WTC11 (cell line): ENCODE measurements around the gene B2M. TPM values are rescaled to one million over a fixed set of nuclear protein-coding genes. Genes with fewer than 3 reads are reported as not detected.

ENCODE experiments used
- ATAC-seq: fragments of 200-7000 bp; cut with Tn5 transposase; 2 replicates; pipeline ENCODE4 v1.10.0; 2021; ENCODE audit warnings: mild to moderate bottlenecking, moderate library complexity
- CTCF ChIA-PET: fragments of 300-600 bp; sonication (Branson Sonifier 250); formaldehyde crosslinking; loops from one replicate; lab custom pipeline; 2021; ENCODE audit warnings: antibody characterized with exemption; lab: Charles Lee
- POLR2A ChIA-PET: fragments of 350-600 bp; sonication (Branson Sonifier 250); formaldehyde crosslinking; loops from one replicate; lab custom pipeline; 2021; ENCODE audit warnings: antibody characterized with exemption; lab: Charles Lee
- DNase-seq: peaks from one replicate; pipeline ENCODE4 v3.0.0; 2021; ENCODE audit warnings: low spot score
- H3K27ac Mint-ChIP-seq: 2 replicates; pipeline ENCODE4 v1.8.0; 2021; ENCODE audit warnings: mixed read lengths
- H3K27me3 Mint-ChIP-seq: 2 replicates; pipeline ENCODE4 v1.8.0; 2021; ENCODE audit warnings: low read depth, mild to moderate bottlenecking, moderate library complexity, mixed read lengths
- H3K36me3 Mint-ChIP-seq: 2 replicates; pipeline ENCODE4 v1.8.0; 2021; ENCODE audit warnings: mixed read lengths
- H3K4me1 Mint-ChIP-seq: 2 replicates; pipeline ENCODE4 v1.8.0; 2022; ENCODE audit warnings: mixed read lengths
- H3K4me3 Mint-ChIP-seq: 2 replicates; pipeline ENCODE4 v1.8.0; 2021; ENCODE audit warnings: mild to moderate bottlenecking, moderate library complexity, mixed read lengths
- H3K9me3 Mint-ChIP-seq: 2 replicates; pipeline ENCODE4 v1.8.0; 2021; ENCODE audit warnings: mixed read lengths
- CREM ChIP-seq: sonication (generic); formaldehyde crosslinking; IDR thresholded peaks from 2 replicates; pipeline ENCODE4 v1.8.1; 2022; ENCODE audit warnings: mild to moderate bottlenecking, missing genetic modification reagents, moderate library complexity
- ETV6 ChIP-seq: sonication (generic); formaldehyde crosslinking; IDR thresholded peaks from 2 replicates; pipeline ENCODE4 v1.8.1; 2022; ENCODE audit warnings: mild to moderate bottlenecking, missing genetic modification reagents
- FOXK1 ChIP-seq: sonication (generic); formaldehyde crosslinking; IDR thresholded peaks from 2 replicates; pipeline ENCODE4 v1.8.0; 2022; ENCODE audit warnings: mild to moderate bottlenecking, moderate library complexity, missing genetic modification reagents
- HMGA2 ChIP-seq: fragments of 250-450 bp; sonication (Bioruptor Pico); IDR thresholded peaks from 2 replicates; pipeline ENCODE4 v1.4.0; 2021; ENCODE audit warnings: mild to moderate bottlenecking, moderate library complexity
- MXD4 ChIP-seq: fragments of 250-450 bp; sonication (Bioruptor Pico); IDR thresholded peaks from 2 replicates; pipeline ENCODE4 v1.8.0; 2021; ENCODE audit warnings: mild to moderate bottlenecking, moderate library complexity, borderline replicate concordance
- MYBL2 ChIP-seq: sonication (generic); formaldehyde crosslinking; IDR thresholded peaks from 2 replicates; pipeline ENCODE4 v1.8.1; 2023; ENCODE audit warnings: mild to moderate bottlenecking, moderate library complexity, missing genetic modification reagents
- NFE2L1 ChIP-seq: sonication (generic); formaldehyde crosslinking; IDR thresholded peaks from 2 replicates; pipeline ENCODE4 v1.8.1; 2023; ENCODE audit warnings: missing genetic modification reagents
- OVOL2 ChIP-seq: fragments of 250-450 bp; sonication (Bioruptor Pico); IDR thresholded peaks from 2 replicates; pipeline ENCODE4 v1.9.0; 2021; ENCODE audit warnings: mild to moderate bottlenecking, borderline replicate concordance
- TCF7 ChIP-seq: sonication (generic); formaldehyde crosslinking; IDR thresholded peaks from 2 replicates; pipeline ENCODE4 v1.8.0; 2022; ENCODE audit warnings: mild to moderate bottlenecking, low read depth, missing genetic modification reagents, moderate library complexity
- TEAD1 ChIP-seq: sonication (generic); formaldehyde crosslinking; IDR thresholded peaks from 2 replicates; pipeline ENCODE4 v1.8.0; 2022; ENCODE audit warnings: mild to moderate bottlenecking, missing genetic modification reagents
- TEAD4 ChIP-seq: sonication (generic); formaldehyde crosslinking; IDR thresholded peaks from 2 replicates; pipeline ENCODE4 v1.8.0; 2022; ENCODE audit warnings: mild to moderate bottlenecking, missing genetic modification reagents
- ZBTB21 ChIP-seq: sonication (generic); formaldehyde crosslinking; IDR thresholded peaks from 2 replicates; pipeline ENCODE4 v1.8.1; 2023; ENCODE audit warnings: mild to moderate bottlenecking, missing genetic modification reagents, borderline replicate concordance
- ZNF121 ChIP-seq: sonication (generic); formaldehyde crosslinking; IDR thresholded peaks from 2 replicates; pipeline ENCODE4 v1.8.0; 2023; ENCODE audit warnings: missing genetic modification reagents
- ZNF138 ChIP-seq: sonication (generic); formaldehyde crosslinking; conservative IDR thresholded peaks from 2 replicates; pipeline ENCODE4 v1.8.1; 2022; ENCODE audit warnings: mild to moderate bottlenecking, moderate library complexity, missing genetic modification reagents
- ZNF281 ChIP-seq: sonication (generic); formaldehyde crosslinking; IDR thresholded peaks from 2 replicates; pipeline ENCODE4 v1.8.0; 2023; ENCODE audit warnings: mild to moderate bottlenecking, missing genetic modification reagents
- ZNF416 ChIP-seq: fragments of 250-450 bp; sonication (Bioruptor Pico); IDR thresholded peaks from 2 replicates; pipeline ENCODE4 v1.9.0; 2021; ENCODE audit warnings: mild to moderate bottlenecking, inconsistent platforms
- ZNF423 ChIP-seq: fragments of 250-450 bp; sonication (Bioruptor Pico); IDR thresholded peaks from 2 replicates; pipeline ENCODE4 v2.1.2; 2022; ENCODE audit warnings: mild to moderate bottlenecking, moderate library complexity
- ZSCAN18 ChIP-seq: fragments of 250-450 bp; sonication (Bioruptor Pico); IDR thresholded peaks from 2 replicates; pipeline ENCODE4 v2.1.2; 2022; ENCODE audit warnings: mild to moderate bottlenecking, moderate library complexity
- total RNA-seq: library from RNA; stranded (reverse); gene quantifications from 3 replicates; pipeline ENCODE4 v1.2.3, GENCODE V29; 2021
- TF ChIP-seq, protein P1 (sequence below): sonication (generic); formaldehyde crosslinking; IDR thresholded peaks from 2 replicates; pipeline ENCODE4 v1.8.0; 2022; ENCODE audit warnings: missing genetic modification reagents
- TF ChIP-seq, protein P2 (sequence below): sonication (generic); formaldehyde crosslinking; IDR thresholded peaks from 2 replicates; pipeline ENCODE4 v1.8.1; 2022; ENCODE audit warnings: missing genetic modification reagents, borderline replicate concordance
- TF ChIP-seq, protein P3 (sequence below): sonication (generic); formaldehyde crosslinking; conservative IDR thresholded peaks from 2 replicates; pipeline ENCODE4 v1.8.1; 2022; ENCODE audit warnings: mild to moderate bottlenecking, missing genetic modification reagents
- TF ChIP-seq, protein P4 (sequence below): sonication (generic); formaldehyde crosslinking; IDR thresholded peaks from 2 replicates; pipeline ENCODE4 v1.8.1; 2023; ENCODE audit warnings: mild to moderate bottlenecking, missing genetic modification reagents

The B2M gene
- total RNA-seq, 1 experiment from 2014 or later = 88.2 TPM

GRCh38 chr15:44661576-44661975 lies 49.7 kb upstream of the B2M start (continued):
- TF ChIP-seq, protein P1, sequence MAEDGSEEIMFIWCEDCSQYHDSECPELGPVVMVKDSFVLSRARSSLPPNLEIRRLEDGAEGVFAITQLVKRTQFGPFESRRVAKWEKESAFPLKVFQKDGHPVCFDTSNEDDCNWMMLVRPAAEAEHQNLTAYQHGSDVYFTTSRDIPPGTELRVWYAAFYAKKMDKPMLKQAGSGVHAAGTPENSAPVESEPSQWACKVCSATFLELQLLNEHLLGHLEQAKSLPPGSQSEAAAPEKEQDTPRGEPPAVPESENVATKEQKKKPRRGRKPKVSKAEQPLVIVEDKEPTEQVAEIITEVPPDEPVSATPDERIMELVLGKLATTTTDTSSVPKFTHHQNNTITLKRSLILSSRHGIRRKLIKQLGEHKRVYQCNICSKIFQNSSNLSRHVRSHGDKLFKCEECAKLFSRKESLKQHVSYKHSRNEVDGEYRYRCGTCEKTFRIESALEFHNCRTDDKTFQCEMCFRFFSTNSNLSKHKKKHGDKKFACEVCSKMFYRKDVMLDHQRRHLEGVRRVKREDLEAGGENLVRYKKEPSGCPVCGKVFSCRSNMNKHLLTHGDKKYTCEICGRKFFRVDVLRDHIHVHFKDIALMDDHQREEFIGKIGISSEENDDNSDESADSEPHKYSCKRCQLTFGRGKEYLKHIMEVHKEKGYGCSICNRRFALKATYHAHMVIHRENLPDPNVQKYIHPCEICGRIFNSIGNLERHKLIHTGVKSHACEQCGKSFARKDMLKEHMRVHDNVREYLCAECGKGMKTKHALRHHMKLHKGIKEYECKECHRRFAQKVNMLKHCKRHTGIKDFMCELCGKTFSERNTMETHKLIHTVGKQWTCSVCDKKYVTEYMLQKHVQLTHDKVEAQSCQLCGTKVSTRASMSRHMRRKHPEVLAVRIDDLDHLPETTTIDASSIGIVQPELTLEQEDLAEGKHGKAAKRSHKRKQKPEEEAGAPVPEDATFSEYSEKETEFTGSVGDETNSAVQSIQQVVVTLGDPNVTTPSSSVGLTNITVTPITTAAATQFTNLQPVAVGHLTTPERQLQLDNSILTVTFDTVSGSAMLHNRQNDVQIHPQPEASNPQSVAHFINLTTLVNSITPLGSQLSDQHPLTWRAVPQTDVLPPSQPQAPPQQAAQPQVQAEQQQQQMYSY = no peak
- no peak for TF ChIP-seq TEAD4 (CRISPR knock-in tag)
- TF ChIP-seq MXD4 (CRISPR knock-in tag) = no peak
- no peak for TF ChIP-seq ZNF416 (CRISPR knock-in tag)
- TF ChIP-seq TCF7 (CRISPR knock-in tag) = no peak
- TF ChIP-seq ZNF281 (CRISPR knock-in tag) = no peak
- TF ChIP-seq HMGA2 (CRISPR knock-in tag) = no peak
- no peak for TF ChIP-seq TEAD1 (CRISPR knock-in tag)
- TF ChIP-seq ETV6 = no peak
- TF ChIP-seq ZNF121 (CRISPR knock-in tag) = no peak
- TF ChIP-seq, protein P2, sequence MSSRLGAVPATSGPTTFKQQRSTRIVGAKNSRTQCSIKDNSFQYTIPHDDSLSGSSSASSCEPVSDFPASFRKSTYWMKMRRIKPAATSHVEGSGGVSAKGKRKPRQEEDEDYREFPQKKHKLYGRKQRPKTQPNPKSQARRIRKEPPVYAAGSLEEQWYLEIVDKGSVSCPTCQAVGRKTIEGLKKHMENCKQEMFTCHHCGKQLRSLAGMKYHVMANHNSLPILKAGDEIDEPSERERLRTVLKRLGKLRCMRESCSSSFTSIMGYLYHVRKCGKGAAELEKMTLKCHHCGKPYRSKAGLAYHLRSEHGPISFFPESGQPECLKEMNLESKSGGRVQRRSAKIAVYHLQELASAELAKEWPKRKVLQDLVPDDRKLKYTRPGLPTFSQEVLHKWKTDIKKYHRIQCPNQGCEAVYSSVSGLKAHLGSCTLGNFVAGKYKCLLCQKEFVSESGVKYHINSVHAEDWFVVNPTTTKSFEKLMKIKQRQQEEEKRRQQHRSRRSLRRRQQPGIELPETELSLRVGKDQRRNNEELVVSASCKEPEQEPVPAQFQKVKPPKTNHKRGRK = no peak

GRCh38 chr15:44662478-44663409 lies 48.6 kb upstream of the B2M start:
- ChIA-PET POLR2A (interaction anchor here (0.7 to 2.4 kb wide), 10 partner anchors 20 to 733 kb away, joined by 3 to 20 read pairs (median 4); partner anchors contain the start of genes B2M and PATL2), CTCF (interaction anchor here (0.5 to 4.0 kb wide), 41 partner anchors 8 to 374 kb away, joined by 3 to 104 read pairs (median 5); partner anchors contain the start of genes B2M, EIF3J, PATL2 and TRIM69)
- peaks cover 16% of the 10 kb centered on the region for H3K4me1 Mint-ChIP-seq
- H3K36me3 Mint-ChIP-seq = peaks cover 7% of the 10 kb centered on the region
- H3K9me3 Mint-ChIP-seq = no peaks in the 10 kb centered on the region
- no peaks in the 10 kb centered on the region; the same call in 1 of the 2 replicates for H3K27me3 Mint-ChIP-seq
- peak overlapping the region; percentile 75 for H3K27ac Mint-ChIP-seq
- ATAC-seq (peak; percentile 50), DNase-seq (peak; percentile 41)
- H3K4me3 Mint-ChIP-seq = peak overlapping the region; percentile 98
- TF ChIP-seq FOXK1 (CRISPR knock-in tag) (no peak), ZNF423 (CRISPR knock-in tag) (0 out of 2 replicates have a peak, but pooled peaks have one; percentile 30), MYBL2 (CRISPR knock-in tag) (no peak), CREM (no peak), ETV6 (no peak), ZBTB21 (CRISPR knock-in tag) (no peak), OVOL2 (CRISPR knock-in tag) (no peak), ZNF138 (no peak), NFE2L1 (peak; percentile 37; the same call in 1 of the 2 replicates), ZSCAN18 (CRISPR knock-in tag) (no peak)
- TF ChIP-seq, protein P3, sequence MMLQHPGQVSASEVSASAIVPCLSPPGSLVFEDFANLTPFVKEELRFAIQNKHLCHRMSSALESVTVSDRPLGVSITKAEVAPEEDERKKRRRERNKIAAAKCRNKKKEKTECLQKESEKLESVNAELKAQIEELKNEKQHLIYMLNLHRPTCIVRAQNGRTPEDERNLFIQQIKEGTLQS = no peak
- TF ChIP-seq, protein P2 = no peak
- TF ChIP-seq, protein P4, sequence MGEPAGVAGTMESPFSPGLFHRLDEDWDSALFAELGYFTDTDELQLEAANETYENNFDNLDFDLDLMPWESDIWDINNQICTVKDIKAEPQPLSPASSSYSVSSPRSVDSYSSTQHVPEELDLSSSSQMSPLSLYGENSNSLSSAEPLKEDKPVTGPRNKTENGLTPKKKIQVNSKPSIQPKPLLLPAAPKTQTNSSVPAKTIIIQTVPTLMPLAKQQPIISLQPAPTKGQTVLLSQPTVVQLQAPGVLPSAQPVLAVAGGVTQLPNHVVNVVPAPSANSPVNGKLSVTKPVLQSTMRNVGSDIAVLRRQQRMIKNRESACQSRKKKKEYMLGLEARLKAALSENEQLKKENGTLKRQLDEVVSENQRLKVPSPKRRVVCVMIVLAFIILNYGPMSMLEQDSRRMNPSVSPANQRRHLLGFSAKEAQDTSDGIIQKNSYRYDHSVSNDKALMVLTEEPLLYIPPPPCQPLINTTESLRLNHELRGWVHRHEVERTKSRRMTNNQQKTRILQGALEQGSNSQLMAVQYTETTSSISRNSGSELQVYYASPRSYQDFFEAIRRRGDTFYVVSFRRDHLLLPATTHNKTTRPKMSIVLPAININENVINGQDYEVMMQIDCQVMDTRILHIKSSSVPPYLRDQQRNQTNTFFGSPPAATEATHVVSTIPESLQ (CRISPR knock-in tag) = no peak
